A549 (cell line): ENCODE data around the gene TMSB4X. TPM values are rescaled to one million over a fixed set of nuclear protein-coding genes. Genes with fewer than 3 reads are reported as not detected.

Experiments
- ATAC-seq, 2 experiments: fragments of 200-7000 bp in 1 of 2; fragments of >200 bp in 1 of 2; cut with Nextera tagmentation in 1 of 2; cut with Tn5 transposase in 1 of 2; 3 replicates each; pipeline versions ENCODE4 v1.8.0 to v1.9.1; 2018 to 2020; ENCODE audit warnings: mild to moderate bottlenecking in 1 of 2, moderate library complexity in 1 of 2
- CTCF ChIA-PET: fragments of 300-600 bp; sonication (Branson Sonifier 250); formaldehyde crosslinking; extraction: SDS; loops from one replicate; lab custom pipeline; 2021; ENCODE audit warnings: antibody characterized with exemption, inconsistent platforms; lab: Yijun Ruan, JAX
- POLR2A ChIA-PET: fragments of 350-600 bp; formaldehyde crosslinking; extraction: SDS; loops from one replicate; lab custom pipeline; 2021; ENCODE audit warnings: antibody characterized with exemption, inconsistent platforms; lab: Yijun Ruan, JAX
- DNase-seq, 2 experiments: peaks; one replicate each; pipeline versions ENCODE4 v3.0.0 to v3.0.0-alpha.2; 2011 to 2016; ENCODE audit warnings: low read depth in 1 of 2, low spot score in 1 of 2
- FAIRE-seq: peaks from 2 replicates; lab custom pipeline; 2011; peaks lifted over from hg19 to GRCh38; lab: Jason Lieb, UNC
- H3K27ac ChIP-seq, 2 experiments: fragments of >200 bp; sonication (Bioruptor Twin); formaldehyde crosslinking; 3 replicates each; pipeline ENCODE4 v1.5.1; 2016 to 2017
- H3K4me1 ChIP-seq: fragments of >200 bp; sonication (Bioruptor Twin); formaldehyde crosslinking; 3 replicates; pipeline ENCODE4 v1.6.1; 2016
- H3K4me2 ChIP-seq: fragments of >200 bp; sonication (Bioruptor Twin); formaldehyde crosslinking; 3 replicates; pipeline ENCODE4 v1.6.1; 2016
- H3K4me3 ChIP-seq: fragments of >200 bp; sonication (Bioruptor Twin); formaldehyde crosslinking; 3 replicates; pipeline ENCODE4 v1.5.1; 2016
- H3K9me3 ChIP-seq: fragments of >200 bp; sonication (Bioruptor Twin); formaldehyde crosslinking; 3 replicates; pipeline ENCODE4 v1.6.1; 2016
- CHD2 ChIP-seq: fragments of 150-350 bp; IDR thresholded peaks from 2 replicates; pipeline ENCODE4 v1.6.1; 2014; ENCODE audit warnings: low read length; ENCODE audit not compliant: partially characterized antibody
- EP300 ChIP-seq, 2 experiments: fragments of >200 bp; sonication (Bioruptor Twin); formaldehyde crosslinking; IDR thresholded peaks; 2 replicates in 1 of 2; 3 replicates in 1 of 2; pipeline ENCODE4 v1.6.1; 2016 to 2017
- ESRRA ChIP-seq: fragments of 150-350 bp; IDR thresholded peaks from 2 replicates; pipeline ENCODE4 v1.6.1; 2014; ENCODE audit warnings: mild to moderate bottlenecking, low read length, borderline replicate concordance
- FOSB ChIP-seq: fragments of 250-450 bp; sonication (Bioruptor Pico); IDR thresholded peaks from 2 replicates; pipeline ENCODE4 v1.5.0; 2020; ENCODE audit warnings: mild to moderate bottlenecking, moderate library complexity
- GATA3 ChIP-seq: IDR thresholded peaks from 2 replicates; pipeline ENCODE4 v1.6.1; 2012; ENCODE audit warnings: borderline replicate concordance
- HOXA7 ChIP-seq: fragments of 250-450 bp; sonication (Bioruptor Pico); IDR thresholded peaks from 2 replicates; pipeline ENCODE4 v1.5.0; 2020; ENCODE audit warnings: mild to moderate bottlenecking, moderate library complexity
- KDM1A ChIP-seq: fragments of 200-600 bp; sonication (generic); IDR thresholded peaks from 2 replicates; pipeline ENCODE4 v1.6.1; 2016; ENCODE audit warnings: low read depth, mild to moderate bottlenecking
- KDM5A ChIP-seq: fragments of 200-600 bp; sonication (generic); IDR thresholded peaks from 2 replicates; pipeline ENCODE4 v1.6.1; 2016; ENCODE audit warnings: antibody characterized with exemption, mild to moderate bottlenecking
- MYC ChIP-seq: IDR thresholded peaks from 2 replicates; pipeline ENCODE4 v1.6.1; 2012; ENCODE audit warnings: mild to moderate bottlenecking, inconsistent platforms, low read length, improper control_type of control experiment, borderline replicate concordance
- NFE2L2 ChIP-seq: fragments of 150-350 bp; conservative IDR thresholded peaks from 2 replicates; pipeline ENCODE4 v1.6.1; 2014; ENCODE audit warnings: low read length
- POLR2A ChIP-seq: IDR thresholded peaks from 2 replicates; pipeline ENCODE4 v1.6.1; 2012; ENCODE audit warnings: mild to moderate bottlenecking, low read length
- RFX5 ChIP-seq: fragments of 450-650 bp; IDR thresholded peaks from 2 replicates; pipeline ENCODE4 v1.7.1; 2014; ENCODE audit warnings: antibody characterized with exemption, mild to moderate bottlenecking, moderate library complexity
- ZC3H11A ChIP-seq: fragments of 450-650 bp; IDR thresholded peaks from 2 replicates; pipeline ENCODE4 v1.6.1; 2014; ENCODE audit warnings: antibody characterized with exemption, mild to moderate bottlenecking
- ZNF302 ChIP-seq: fragments of 250-450 bp; sonication (Bioruptor Pico); IDR thresholded peaks from 2 replicates; pipeline ENCODE4 v1.9.0; 2021; ENCODE audit warnings: inconsistent platforms, mild to moderate bottlenecking, moderate library complexity
- WGBS: methylation state at CpG from one replicate; pipeline ENCODE4 v1.1.6; 2017; ENCODE audit errors: missing lambda C conversion rate; 5-methylcytosine and 5-hydroxymethylcytosine counted together
- polyA plus RNA-seq, 4 experiments: library from polyadenylated mRNA; depleted of rRNA in 3 of 4; stranded (reverse); fragments of >200 nt; fragmentation: RNase III in 1 of 4; extraction: RNeasy Plus Mini Kit Qiagen cat#74134 plus additional on column Dnase treatment in 1 of 4; gene quantifications; 2 replicates in 3 of 4; 3 replicates in 1 of 4; pipeline ENCODE4 v1.2.3, GENCODE V29; 2011 to 2017
- TF ChIP-seq, protein P1 (sequence below): fragments of >200 bp; sonication (Bioruptor Twin); formaldehyde crosslinking; IDR thresholded peaks from 3 replicates; pipeline ENCODE4 v1.6.1; 2016
- TF ChIP-seq, protein P2 (sequence below): fragments of >200 bp; sonication (Bioruptor Twin); formaldehyde crosslinking; IDR thresholded peaks from 3 replicates; pipeline ENCODE4 v1.5.1; 2016
- TF ChIP-seq, protein P3 (sequence below): fragments of >200 bp; sonication (Bioruptor Twin); formaldehyde crosslinking; IDR thresholded peaks from 2 replicates; pipeline ENCODE4 v1.6.1; 2016
- TF ChIP-seq, protein P4 (sequence below): IDR thresholded peaks from 2 replicates; pipeline ENCODE4 v1.6.1; 2012

Gene TMSB4X
- polyA plus RNA-seq, 2 of the 4 experiments (the other 2 are of a cell fraction) = 3,130 to 7,447 TPM

DNA sequence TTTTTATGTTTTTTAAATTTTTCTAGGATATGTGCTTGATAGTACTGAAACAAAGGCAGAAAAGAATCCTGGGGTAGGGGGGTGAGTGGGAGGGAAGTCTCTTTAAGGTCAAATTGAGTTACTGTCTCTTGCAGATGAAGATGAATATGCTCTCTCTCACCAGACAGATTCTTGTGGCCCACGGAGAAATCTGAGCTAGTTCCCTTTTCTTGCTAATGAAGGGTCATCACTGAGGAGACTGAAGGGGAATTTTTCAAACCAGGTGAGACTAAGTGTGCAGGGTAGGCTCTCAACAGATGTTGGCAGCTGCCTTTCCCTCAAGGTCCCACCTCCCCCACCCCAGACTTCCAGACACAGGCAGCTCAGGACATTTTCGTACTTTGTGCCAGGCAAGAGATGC lies 48.0 kb downstream of the TMSB4X start:
- ChIA-PET CTCF (interaction anchor here (0.7 to 1.4 kb wide), 2 partner anchors 76 to 465 kb away, joined by 3 read pairs; no protein-coding TSS in a partner anchor), POLR2A (interaction anchor here (1.1 to 1.9 kb wide), 2 partner anchors 48 to 88 kb away, joined by 4 to 5 read pairs; partner anchors contain the start of gene TMSB4X)
- H3K4me1 ChIP-seq = peaks cover 51% of the 10 kb centered on the region
- WGBS = 84% methylated on average over 2 of the region's 2 CpGs
- peak overlapping the region; percentile 43; the same call in 1 of the 3 replicates for H3K4me2 ChIP-seq
- FAIRE-seq (no peak), DNase-seq (no peak), ATAC-seq (no peak)
- H3K27ac ChIP-seq = peak overlapping the region; percentile 64 to 94
- no peaks in the 10 kb centered on the region for H3K9me3 ChIP-seq
- TF ChIP-seq ZC3H11A = no peak
- H3K4me3 ChIP-seq = no peak overlapping the region

DNA sequence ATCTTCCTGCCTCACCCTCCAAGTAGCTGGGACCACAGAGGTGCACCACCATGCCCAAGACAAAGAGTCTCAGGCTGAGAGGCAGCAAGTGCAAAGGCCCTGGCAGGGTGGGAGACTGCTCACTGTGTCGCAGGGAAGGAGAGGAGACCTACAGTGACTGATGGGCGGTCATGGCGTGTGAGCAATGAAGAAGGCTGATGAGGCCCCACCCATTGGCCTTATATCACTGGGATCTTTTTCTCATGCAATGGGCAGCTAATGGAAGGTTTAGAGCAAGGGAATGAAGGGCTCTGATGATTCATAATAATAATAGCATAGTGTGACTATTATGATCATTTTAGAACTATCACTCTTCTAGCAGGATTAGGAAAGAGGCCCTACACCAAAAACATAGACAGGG lies 48.7 kb downstream of the TMSB4X start:
- H3K27ac ChIP-seq = peak overlapping the region; percentile 64 to 94; a peak in 5 of 6 replicates
- no peak for DNase-seq

DNA sequence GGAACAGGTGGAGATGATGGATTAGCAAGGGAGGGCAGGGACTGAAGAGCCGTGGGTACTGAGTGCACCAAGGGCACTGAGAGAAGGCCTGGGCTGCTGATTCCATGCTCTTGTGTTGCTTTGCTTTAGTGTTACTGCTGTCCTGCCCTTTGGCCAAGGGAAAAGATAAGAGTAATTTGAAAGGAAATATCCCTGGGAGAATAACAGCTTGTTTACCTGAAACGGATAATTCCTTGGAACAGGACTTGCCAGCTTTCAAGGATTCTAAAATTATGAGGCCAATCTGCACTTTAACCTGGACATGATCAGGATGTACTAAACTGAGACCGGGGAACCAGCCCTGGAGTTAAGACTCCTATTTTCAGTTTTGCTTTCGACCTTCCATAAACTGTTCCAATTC lies 49.1 kb downstream of the TMSB4X start:
- POLR2A ChIA-PET = no interaction called here
- TF ChIP-seq KDM1A = no peak
- TF ChIP-seq, protein P1, sequence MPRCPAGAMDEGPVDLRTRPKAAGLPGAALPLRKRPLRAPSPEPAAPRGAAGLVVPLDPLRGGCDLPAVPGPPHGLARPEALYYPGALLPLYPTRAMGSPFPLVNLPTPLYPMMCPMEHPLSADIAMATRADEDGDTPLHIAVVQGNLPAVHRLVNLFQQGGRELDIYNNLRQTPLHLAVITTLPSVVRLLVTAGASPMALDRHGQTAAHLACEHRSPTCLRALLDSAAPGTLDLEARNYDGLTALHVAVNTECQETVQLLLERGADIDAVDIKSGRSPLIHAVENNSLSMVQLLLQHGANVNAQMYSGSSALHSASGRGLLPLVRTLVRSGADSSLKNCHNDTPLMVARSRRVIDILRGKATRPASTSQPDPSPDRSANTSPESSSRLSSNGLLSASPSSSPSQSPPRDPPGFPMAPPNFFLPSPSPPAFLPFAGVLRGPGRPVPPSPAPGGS = no peak
- ATAC-seq (no peak), DNase-seq (no peak), FAIRE-seq (peak; percentile 32)
- peak overlapping the region; percentile 30 to 94; a peak in 5 of 6 replicates for H3K27ac ChIP-seq
- H3K4me3 ChIP-seq = no peak overlapping the region
- CTCF ChIA-PET = interaction anchor here (0.6 kb wide), 1 partner anchor 725 kb away, joined by 3 read pairs; no protein-coding TSS in a partner anchor
- H3K9me3 ChIP-seq = no peaks in the 10 kb centered on the region
- WGBS = 96% methylated on average over 4 of the region's 4 CpGs
- H3K4me1 ChIP-seq = peaks cover 60% of the 10 kb centered on the region
- H3K4me2 ChIP-seq = no peak overlapping the region

More for the DNA sequence above, 48.7 kb downstream of the TMSB4X start:
- TF ChIP-seq RFX5 (no peak), ESRRA (no peak), HOXA7 (no peak), EP300 (IDR thresholded peaks at IDR 0.05) (no peak), ZNF302 (no peak), KDM5A (no peak), GATA3 (no peak), FOSB (no peak), CHD2 (no peak), POLR2A (no peak), NFE2L2 (no peak), MYC (no peak)
- TF ChIP-seq, protein P2, sequence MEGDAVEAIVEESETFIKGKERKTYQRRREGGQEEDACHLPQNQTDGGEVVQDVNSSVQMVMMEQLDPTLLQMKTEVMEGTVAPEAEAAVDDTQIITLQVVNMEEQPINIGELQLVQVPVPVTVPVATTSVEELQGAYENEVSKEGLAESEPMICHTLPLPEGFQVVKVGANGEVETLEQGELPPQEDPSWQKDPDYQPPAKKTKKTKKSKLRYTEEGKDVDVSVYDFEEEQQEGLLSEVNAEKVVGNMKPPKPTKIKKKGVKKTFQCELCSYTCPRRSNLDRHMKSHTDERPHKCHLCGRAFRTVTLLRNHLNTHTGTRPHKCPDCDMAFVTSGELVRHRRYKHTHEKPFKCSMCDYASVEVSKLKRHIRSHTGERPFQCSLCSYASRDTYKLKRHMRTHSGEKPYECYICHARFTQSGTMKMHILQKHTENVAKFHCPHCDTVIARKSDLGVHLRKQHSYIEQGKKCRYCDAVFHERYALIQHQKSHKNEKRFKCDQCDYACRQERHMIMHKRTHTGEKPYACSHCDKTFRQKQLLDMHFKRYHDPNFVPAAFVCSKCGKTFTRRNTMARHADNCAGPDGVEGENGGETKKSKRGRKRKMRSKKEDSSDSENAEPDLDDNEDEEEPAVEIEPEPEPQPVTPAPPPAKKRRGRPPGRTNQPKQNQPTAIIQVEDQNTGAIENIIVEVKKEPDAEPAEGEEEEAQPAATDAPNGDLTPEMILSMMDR = no peak
- TF ChIP-seq, protein P3, sequence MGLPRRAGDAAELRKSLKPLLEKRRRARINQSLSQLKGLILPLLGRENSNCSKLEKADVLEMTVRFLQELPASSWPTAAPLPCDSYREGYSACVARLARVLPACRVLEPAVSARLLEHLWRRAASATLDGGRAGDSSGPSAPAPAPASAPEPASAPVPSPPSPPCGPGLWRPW = no peak
- TF ChIP-seq, protein P4, sequence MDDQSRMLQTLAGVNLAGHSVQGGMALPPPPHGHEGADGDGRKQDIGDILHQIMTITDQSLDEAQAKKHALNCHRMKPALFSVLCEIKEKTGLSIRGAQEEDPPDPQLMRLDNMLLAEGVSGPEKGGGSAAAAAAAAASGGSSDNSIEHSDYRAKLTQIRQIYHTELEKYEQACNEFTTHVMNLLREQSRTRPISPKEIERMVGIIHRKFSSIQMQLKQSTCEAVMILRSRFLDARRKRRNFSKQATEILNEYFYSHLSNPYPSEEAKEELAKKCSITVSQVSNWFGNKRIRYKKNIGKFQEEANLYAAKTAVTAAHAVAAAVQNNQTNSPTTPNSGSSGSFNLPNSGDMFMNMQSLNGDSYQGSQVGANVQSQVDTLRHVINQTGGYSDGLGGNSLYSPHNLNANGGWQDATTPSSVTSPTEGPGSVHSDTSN = no peak
- H3K4me3 ChIP-seq = no peak overlapping the region
- ATAC-seq = no peak
- ChIA-PET CTCF (interaction anchor here (0.6 to 1.4 kb wide), 2 partner anchors 464 to 725 kb away, joined by 3 read pairs; no protein-coding TSS in a partner anchor), POLR2A (interaction anchor here (1.1 kb wide), 1 partner anchor 87 kb away, joined by 4 read pairs; no protein-coding TSS in a partner anchor)
- no peaks in the 10 kb centered on the region for H3K9me3 ChIP-seq
- peaks cover 57% of the 10 kb centered on the region for H3K4me1 ChIP-seq
- no peak for FAIRE-seq
- 97% methylated on average over 3 of the region's 3 CpGs for WGBS
- H3K4me2 ChIP-seq = no peak overlapping the region
